22Rv1 (cell line): ENCODE data around the gene APBA2.

Experiments used
- CTCF ChIP-seq: fragments of 450-650 bp; IDR thresholded peaks from 2 replicates; pipeline ENCODE4 v1.5.1; 2017; ENCODE audit warnings: mild to moderate bottlenecking
- ZFX ChIP-seq: fragments of 450-650 bp; IDR thresholded peaks from 2 replicates; pipeline ENCODE4 v1.6.1; 2017; ENCODE audit warnings: antibody characterized with exemption, borderline replicate concordance

DNA sequence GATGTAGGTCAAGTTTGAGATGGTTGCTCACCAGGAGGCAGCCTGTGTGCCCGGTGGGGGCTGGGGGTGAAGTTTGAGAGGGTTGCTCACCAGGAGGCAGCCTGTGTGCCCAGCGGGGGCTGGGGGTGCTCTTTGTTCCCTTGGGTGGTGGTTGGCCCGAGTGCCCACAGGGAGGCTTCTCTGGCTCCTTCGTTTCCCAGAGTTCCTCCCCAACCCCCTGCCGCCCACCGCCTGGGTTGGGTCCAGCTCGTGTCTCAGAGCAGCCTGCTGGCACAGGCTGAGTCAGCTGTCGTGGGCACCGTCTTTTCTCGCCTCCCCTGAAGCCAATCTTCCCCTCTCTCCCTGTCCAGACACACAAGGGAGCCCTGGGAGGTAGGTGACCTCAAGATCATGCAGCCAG, 3.1 kb downstream of the APBA2 start:
- TF ChIP-seq CTCF: no peak
- no peak for TF ChIP-seq ZFX
